Stimulated activated CD4-positive, alpha-beta T cell treated with anti-CD3 and anti-CD28 coated beads, Interleukin-12 subunit alpha, Interleukin-12 subunit beta, amount 100 ng/mL, for 24 hours (primary cell): ENCODE results near the gene F3.

Experiments used
- DNase-seq, 2 experiments: peaks; one replicate each; pipeline ENCODE4 v3.0.0-alpha.2; 2020; ENCODE audit warnings: low read depth in 2 of 2

Gene F3

DNA sequence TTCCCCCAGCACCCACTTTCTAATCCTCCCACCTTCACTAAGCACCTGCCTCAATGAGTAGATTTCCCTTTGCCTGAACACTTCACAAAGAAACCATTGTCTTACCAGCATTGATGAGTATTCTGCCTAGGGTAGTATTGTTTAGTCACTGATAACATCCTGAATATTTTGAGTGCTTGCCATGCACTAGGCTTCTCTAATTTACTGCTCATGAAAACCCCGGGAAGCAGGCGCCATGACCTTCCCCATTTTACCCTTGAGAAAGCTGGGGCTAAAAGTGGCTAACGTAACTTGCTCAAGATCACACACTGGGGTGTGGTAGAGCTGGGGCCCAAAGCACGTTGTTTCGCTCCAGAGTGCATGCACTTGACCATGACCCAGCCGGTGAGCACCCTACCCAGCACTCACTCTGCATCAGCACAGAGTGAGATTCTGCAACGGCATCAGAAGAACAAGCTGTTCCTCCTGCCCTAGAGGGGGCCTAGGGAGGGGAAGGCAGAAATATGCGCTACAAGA, 10.6 kb upstream of the F3 start:
- DNase-seq, result no peak

DNA sequence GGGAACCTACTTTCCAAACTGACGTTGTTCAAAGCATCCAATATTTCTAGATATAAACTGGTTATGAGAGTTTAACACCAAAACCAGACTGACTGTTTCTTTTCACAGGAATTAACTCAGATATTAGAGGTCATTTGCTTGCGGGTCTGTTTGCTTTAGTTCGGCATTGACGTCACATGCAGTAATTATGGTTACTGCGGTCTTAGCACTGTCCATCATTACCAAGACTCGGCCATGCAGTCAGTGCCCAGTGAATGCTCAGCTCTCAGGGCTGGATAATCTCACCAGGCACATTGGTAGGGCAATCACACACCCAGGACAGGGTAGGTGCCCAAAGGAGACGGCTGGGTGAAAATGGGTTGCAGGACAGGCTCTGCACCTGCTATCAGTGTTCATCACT, 9.9 kb upstream of the F3 start:
- no peak for DNase-seq

DNA sequence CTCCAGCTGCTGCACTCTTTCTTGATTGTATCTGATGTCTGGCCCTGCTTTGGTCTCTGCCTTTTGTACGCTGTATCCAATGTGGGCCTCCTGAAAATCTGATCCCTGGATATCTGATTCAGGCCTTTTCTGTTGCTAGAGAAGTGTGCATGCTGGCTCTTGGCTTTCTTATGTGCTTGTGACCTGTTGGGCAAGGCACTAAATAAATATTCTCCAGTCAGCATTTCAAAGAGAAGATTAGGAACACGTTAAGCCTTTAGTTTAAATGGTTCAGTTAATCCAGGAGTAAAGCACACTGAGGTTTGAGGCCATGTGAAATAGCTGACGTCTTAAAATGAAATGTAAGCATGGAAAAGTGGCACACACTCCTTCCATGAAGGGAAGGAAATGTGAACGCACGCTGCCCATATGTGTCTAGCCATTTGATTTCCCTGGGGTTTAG, 9.3 kb upstream of the F3 start:
- DNase-seq, result no peak

DNA sequence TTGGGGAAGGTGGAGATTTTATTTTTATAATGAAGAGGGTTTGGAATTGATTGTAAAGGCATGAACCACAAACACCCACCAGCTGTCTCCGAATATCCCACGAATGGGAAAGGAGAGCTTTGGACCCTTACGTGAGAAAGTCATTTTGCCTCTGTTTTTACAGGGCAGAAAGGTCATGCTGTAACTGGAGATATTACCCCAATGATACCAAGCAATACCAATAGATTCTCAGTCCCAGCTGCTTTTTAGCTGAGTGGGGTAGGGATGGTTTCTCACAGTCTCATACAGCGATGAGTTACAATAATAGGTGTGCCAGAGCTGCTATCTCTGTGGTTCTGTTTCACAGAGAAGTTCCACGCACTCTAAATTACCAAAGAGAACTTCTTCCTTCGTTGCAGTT, 8.8 kb upstream of the F3 start:
- no peak for DNase-seq

DNA sequence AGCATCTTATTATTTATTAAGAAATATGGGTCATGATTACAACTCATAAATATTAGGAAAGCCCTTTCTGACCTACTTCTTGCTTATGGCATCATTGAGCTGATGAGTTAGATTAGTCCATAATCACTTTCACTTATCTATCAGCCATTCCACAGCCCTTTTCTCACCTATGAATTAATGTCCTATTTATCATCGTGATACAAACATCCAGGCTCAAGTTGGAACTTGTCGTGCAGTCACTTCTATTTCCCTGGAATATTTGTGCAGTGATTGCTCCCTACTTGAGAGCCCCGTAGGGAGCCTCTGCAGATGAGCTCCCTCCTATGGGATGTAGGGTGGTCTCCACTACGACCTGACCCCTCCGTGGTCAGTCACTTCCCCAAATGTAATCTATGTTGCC, 8.1 kb upstream of the F3 start:
- DNase-seq, result no peak

DNA sequence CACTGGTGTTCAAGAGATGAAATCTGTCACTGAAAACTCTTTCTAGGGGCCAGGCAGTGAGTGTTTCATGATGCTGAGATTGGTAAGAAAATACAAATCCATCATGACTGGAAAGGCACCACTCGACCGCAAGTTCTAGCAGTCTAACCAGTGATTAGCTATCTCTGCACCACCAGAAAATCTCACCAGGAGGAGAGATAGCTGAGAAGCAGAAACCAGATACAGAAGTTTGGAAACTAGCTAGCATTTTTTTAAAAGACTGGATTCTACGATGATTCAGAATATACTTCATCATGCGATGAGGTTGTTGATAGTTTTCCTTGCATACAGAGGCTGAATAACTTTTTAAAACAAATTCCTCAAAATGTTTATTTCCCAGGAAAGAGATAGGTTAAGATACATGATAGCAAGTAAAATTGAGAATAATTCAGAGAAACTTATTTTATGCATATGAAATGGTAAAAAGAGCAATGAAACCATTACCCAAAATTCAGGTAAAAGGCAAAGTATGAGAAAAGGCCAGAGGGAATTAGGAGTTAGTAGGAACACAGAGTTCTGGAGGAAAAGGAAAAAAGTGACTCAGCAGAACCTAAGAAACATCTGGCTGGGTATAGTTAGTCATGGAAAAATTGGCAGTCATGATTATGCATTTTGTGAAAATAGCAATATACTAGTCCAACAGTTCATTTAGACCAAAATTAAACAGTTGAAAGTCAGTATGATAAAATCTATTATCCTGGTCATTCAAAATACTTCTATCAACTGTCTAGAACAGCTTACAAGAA, 3.3 kb upstream of the F3 start:
- no peak for DNase-seq

DNA sequence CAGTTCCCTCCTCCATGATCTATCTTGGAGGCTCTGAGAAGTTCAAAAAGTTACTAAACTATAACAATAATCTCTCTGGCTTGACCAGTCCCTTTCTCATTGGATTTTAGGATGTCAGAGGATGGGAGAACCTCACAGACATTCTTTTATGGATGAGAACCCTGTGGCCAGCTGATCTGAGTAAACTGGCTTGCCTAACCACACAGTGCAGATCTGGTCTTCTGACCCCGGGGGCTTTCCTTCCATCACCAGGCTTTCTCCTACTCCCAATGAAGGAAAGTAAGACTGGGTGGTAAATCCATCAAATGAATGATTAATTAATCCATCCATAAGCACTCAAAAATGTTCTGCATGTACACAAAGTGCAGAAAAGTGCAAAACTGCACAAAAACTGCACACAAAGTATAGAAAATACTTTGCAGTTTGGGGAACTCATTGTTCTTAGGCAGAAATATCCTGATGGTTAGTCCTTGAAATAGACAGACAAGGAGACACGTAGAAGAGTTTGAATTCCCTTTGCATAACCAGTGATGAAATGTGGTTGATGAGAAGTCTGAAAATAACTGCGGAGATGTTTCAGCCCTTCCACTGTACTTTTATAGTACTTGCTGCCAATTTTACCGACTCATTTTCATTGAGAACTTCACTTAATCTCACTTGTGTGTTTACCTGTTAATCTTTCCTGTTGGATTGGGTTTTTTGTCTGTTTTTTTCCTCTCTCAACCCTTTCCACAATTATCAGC, 2.5 kb upstream of the F3 start:
- DNase-seq, result no peak

DNA sequence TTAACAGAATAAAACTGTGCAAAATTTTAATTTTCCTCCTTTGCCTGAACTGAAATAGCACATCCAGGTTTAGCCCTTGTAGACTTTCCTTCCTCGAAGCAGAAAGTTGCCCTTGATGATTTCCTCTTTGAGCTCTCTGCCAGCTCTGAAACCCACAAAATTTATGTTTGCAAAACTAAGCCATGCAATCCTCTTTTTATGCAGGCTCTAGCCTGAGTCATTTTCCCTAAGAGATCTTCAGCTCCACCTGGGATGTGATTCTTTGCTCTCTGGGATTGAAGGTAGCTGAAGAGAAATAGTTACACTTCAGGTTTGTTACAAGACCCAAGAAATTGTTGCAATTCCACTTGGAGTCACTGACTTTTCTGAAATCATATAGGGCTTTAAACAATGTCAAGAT, 1.4 kb upstream of the F3 start:
- DNase-seq, result no peak

DNA sequence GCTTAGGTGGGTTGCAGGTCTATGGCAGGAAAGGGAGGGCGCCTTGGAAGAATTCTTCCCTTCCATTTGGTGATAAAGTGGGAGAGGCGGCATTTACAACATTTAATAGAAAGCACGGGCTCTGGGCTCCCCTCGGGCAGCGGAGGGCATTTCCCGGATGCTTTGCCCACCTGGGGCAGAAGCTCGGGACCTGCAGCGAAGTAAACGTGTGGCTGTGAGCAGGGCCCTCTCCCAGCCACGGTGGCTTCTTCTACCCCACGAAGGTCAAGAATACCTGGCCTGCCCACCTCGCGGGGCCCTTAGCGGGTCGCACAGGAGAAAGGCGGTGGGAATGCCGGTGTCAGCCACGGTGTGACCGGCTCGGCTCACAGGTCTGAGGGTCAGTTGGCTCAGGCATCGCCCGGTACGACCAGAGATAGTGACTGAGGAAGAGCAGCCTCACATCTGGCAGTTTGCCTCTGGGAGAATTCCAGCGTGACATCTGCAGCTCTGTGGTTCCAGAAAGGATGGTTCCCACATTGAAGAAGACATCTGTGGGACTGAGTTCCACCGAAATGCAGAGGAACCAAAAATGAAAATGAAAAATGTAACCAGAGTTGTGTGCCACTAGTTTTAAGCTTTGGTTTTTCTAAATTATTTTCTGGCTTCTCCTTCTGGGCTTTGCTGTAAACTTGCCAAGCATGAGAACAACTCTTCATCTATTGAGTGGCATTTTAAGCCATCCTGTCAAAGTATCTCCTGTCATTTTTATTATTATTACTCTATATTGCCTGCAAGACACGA, 720 bp upstream of the F3 start:
- no peak for DNase-seq

DNA sequence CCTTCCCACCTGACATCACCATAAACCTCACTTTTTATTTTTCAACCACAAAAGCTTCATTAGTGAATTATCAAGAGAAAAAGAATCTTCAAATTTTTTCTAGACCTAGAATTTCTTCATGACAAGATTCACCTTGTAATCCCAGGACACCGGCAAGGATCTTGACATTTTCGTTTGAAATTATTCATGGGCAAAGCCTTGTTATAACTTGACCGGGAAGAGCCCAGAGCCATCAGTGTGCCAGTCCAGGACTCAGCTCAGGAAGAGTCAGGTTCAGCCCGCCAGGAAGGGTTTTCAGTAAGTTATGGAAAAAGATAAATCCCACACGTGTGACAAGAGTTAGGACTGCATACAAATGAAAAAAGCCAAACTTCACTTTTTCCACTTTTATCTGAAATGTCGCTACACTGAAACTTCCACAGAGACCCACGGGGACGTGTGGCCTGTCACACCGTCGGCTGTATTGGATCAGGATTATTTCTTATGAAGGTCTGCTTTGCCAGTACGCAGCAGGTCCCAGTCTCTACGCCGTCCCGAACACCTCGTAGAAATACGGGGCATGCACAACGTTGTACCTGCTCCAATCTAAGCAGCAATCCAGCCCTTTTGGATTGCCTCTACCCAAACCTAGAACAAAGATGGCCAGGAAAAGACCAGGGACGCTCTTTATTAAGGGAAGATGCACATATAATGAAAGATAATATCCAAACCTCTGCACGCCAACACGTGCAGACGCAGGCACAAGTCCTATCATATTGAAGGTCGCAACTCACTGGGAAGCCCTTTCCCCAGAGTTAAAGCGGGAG, 916 bp downstream of the F3 start:
- DNase-seq, result no peak

DNA sequence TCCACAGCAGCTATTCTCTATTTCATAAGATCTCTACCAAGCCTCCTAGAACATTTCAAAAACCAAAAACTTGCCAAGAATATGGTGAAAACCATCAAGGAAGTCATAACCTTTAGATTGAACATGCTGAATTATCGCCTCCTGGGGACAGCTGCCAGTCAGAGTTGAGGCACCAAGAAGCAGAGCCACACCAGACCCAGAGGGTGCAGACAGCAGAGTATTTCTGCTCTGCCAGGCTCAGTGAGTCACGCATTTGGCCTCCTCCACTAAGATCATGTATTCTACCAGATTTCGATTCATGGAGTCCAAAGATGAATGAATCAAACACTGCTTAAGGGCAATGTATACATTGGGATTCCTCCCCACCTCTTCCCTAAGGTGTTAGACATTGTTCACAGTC, 2.1 kb downstream of the F3 start:
- no peak for DNase-seq

DNA sequence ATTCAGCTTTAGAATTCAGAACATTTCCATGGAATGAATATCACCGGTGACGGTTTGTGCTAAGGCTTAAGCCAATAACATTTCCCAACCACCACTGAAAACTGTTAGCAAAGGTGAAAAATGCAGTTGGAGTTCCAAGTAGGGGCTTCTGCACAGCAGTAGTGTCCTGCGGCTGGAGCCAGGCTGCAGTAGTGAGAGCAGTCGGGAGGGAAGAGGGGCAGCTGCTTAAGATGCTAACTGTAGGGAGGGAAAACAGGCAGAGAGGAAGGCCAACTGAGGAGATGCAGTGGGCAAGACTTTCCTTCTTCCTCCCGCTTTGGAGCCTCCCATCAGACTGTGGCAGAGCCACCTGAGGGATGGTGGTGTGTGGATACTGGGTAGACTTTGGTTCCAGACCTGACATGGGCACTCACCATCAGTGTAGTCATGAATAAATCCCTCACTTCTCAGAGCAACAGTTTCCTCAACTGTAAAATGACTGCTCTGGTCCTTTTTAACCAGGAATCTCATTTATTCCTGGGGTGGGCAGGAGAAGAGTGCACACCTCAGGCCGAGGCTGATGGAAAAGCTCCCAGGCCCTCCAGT, 3.2 kb downstream of the F3 start:
- no peak for DNase-seq

DNA sequence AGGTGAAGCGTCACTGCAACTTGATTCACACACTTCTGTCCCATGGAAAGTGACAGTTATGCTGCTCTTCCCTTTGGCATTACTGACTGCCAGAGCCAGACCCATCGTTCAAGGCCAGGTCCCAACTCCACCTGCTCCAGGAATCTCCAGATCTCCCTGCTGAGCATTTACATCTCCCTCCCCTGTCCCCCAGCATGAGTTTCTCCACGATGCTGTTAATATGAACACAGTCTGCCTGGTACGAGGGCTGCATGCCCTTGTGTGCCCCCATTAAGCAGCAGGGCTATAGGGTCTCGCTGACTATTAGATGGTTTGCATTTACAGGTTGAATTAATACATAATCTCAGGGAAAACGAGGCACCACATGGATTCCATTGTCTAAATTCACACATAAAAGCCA, 4.3 kb downstream of the F3 start:
- DNase-seq, result no peak

DNA sequence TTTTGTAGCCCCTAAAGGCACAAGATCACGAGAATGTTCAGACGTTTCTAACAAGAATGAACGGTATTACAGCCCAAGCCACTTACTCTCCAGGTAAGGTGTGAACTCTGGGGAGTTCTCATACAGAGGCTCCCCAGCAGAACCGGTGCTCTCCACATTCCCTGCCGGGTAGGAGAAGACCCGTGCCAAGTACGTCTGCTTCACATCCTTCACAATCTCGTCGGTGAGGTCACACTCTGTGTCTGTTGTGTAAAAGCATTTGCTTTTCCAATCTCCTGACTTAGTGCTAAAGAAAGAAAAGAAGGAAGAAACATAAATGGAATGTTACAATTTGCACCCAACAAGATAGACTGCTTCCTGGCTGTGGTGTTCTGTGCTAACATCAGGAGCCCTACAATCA, 5.7 kb downstream of the F3 start:
- DNase-seq, result no peak

DNA sequence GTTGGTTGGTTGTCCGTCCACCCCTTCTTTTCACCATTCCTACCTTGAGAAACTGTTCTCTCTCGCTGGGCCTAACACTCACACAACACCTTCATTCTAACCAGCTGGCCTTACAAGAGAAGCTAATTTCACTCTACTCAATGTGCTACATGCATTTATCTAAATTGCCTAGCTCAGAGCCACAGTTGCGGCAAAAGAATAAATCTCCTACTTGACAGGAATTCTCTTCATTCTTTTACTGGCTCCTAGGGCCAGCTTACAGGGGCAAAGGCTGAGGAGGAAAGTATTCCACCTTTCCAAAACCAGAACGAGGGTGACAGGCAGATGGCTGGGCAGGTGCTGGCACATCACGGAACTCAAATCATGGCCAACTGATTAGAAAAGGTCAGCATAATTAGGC, 6.5 kb downstream of the F3 start:
- DNase-seq, result no peak

DNA sequence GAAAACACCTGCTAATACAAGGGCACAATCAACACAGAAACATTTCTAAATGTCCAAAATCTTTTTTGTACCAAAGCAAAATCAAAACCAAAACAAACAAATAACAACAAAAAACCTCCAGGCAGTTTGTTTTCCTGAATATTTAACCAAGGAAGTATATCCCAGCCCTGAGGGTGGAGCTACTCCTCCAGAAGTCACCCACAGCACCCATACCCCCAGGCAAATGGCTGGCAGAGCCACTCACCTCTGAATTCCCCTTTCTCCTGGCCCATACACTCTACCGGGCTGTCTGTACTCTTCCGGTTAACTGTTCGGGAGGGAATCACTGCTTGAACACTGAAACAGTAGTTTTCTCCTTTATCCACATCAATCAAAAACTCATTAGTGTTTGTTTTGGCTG, 9.5 kb downstream of the F3 start:
- no peak for DNase-seq

DNA sequence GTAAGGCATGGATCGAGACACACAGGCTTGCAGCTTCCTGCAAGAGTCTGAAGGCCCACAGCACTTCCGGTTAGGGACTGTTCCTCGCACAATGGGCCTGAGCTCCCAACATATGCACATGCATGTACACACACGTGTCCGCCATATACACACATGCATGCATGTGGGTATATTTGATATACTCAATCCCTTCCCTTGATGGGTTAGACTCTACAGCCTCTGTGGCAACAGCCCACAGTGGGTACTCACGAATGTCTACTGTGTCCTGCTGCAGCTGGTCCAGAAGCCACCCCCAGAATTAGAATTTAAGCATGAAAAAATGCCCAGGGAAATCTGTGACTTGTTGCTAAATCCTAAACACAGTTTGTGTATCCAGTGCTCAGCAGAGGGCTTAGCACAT, 9.9 kb downstream of the F3 start:
- no peak for DNase-seq

DNA sequence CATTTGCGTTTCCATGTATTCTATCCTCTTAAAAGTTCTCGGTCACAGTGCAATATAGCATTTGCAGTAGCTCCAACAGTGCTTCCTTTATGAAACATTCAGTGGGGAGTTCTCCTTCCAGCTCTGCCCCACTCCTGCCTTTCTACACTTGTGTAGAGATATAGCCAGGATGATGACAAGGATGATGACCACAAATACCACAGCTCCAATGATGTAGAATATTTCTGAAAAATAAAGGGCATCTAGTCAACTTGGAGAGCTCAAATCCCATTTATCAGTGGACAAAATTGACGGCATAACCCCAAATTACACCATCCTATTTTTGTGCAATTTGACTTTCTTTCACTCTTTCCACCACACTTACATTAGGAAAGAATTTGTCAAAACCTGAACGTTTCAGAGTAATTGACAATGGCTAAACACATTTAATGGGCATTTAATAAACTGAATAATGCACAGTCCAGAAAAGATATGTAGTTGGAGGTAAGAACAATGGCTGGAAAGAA, 11.1 kb downstream of the F3 start:
- DNase-seq, result no peak

DNA sequence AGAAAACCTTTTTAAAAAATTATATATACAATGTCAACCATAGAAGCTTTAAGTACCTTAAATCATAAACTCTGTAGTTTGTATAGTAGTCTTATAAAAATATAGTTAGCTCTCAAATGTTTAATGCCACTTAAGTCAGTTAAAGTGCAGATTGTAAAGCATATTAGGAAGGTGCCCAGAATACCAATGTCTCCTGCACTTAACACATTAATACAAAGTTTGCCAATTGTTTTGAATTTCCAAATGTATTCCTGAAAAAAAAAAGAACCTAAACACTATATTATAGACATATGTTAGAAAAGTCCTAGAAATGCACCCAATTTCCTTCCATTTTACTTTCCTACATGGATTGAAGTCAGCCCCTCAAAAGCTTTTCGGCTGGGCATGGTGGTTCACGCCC, 12.1 kb downstream of the F3 start:
- DNase-seq, result no peak

DNA sequence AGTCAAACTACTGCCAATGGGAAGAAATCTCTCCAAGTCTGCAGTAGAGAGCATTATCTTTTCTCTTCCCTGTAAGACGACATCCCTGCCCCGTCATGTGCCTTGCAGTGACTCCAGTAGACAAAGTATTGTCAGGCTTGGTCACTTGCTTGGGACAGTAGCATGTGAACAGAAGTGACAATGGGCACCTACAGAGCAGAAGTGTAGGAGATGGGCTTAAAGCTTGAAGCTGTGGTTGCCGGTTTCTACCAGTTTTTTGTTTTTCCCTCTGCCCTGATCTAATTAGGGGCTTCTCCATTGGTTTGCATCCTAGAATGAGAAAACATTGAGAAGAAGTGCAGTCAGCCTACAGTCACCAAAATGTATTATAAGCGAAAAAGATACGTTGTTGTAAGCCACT, 12.7 kb downstream of the F3 start:
- no peak for DNase-seq

DNA sequence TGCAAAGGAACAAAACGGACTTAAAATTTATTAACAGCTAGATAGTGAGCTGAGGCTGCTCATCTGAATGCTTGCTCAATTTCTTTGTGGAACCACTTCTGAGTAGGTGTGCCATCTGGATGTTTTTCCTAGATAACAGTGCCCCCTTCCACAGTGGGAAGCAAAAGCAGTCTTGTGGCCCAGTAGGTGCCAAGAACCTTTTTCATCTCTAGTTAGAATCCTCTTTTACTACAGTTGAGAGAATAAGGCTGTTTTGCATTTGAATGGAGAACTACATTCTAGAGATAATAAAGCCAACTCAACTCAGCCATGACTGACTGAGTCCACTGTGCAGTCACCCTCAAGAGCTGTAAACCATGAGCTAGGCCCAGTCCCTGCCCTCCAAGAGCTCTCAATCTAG, 13.3 kb downstream of the F3 start:
- no peak for DNase-seq
